SU-DHL-6 (cell line): Measurements from ENCODE around the gene CLEC18A.

Experiments
- H2AFZ ChIP-seq: fragments of 200-600 bp; sonication (generic); 2 replicates; pipeline ENCODE4 v1.6.1; 2014; ENCODE audit warnings: low read depth, mild to moderate bottlenecking, moderate library complexity, mixed read lengths, antibody characterized with exemption, low read length; ENCODE audit not compliant: severe bottlenecking
- H3F3A ChIP-seq: fragments of 200-600 bp; shearing (Covaris generic); 2 replicates; pipeline ENCODE4 v1.6.0; 2016; ENCODE audit warnings: antibody characterized with exemption, mild to moderate bottlenecking; ENCODE audit not compliant: insufficient read depth
- H3K27ac ChIP-seq: fragments of 200-600 bp; sonication (generic); 2 replicates; pipeline ENCODE4 v1.5.1; 2016; ENCODE audit warnings: low read depth, mild to moderate bottlenecking, low read length, moderate library complexity, mixed read lengths
- H3K27me3 ChIP-seq: fragments of 200-600 bp; sonication (generic), shearing (Covaris generic); 2 replicates; pipeline ENCODE4 v1.6.0; 2014; ENCODE audit warnings: mild to moderate bottlenecking, low read length
- H3K36me3 ChIP-seq: fragments of 200-600 bp; sonication (generic); 2 replicates; pipeline ENCODE4 v1.6.1; 2014; ENCODE audit warnings: mild to moderate bottlenecking, low read length, mixed read lengths
- H3K4me2 ChIP-seq: fragments of 300-600, 200-600 bp; shearing (Covaris generic), sonication (generic); 2 replicates; pipeline ENCODE4 v1.6.0; 2014; ENCODE audit warnings: low read length, low read depth, mild to moderate bottlenecking; ENCODE audit not compliant: poor library complexity, severe bottlenecking
- H3K4me3 ChIP-seq: fragments of 200-600 bp; sonication (generic); 2 replicates; pipeline ENCODE4 v1.5.1; 2014; ENCODE audit warnings: antibody characterized with exemption, low read length, mild to moderate bottlenecking, mixed read lengths; ENCODE audit not compliant: insufficient read depth, poor library complexity, severe bottlenecking
- H3K79me2 ChIP-seq: fragments of 200-600 bp; sonication (generic); 2 replicates; pipeline ENCODE4 v1.6.1; 2014; ENCODE audit warnings: mild to moderate bottlenecking, low read length, moderate library complexity; ENCODE audit not compliant: insufficient read depth
- H3K9ac ChIP-seq: fragments of 200-600 bp; sonication (generic); 2 replicates; pipeline ENCODE4 v1.7.0; 2014; ENCODE audit warnings: mild to moderate bottlenecking, low read length
- H3K9me2 ChIP-seq: fragments of 200-600 bp; sonication (generic); replicated peaks from 2 replicates; pipeline ENCODE4 v1.6.1; 2014; ENCODE audit warnings: low read length; ENCODE audit not compliant: insufficient read depth
- H3K9me3 ChIP-seq: fragments of 200-600 bp; sonication (generic); 2 replicates; pipeline ENCODE4 v1.6.1; 2014; ENCODE audit warnings: low read length, mixed read lengths; ENCODE audit not compliant: insufficient read depth
- H4K20me1 ChIP-seq: fragments of 200-600 bp; sonication (generic); 2 replicates; pipeline ENCODE4 v1.6.1; 2014; ENCODE audit warnings: low read depth, mild to moderate bottlenecking, antibody characterized with exemption, low read length, moderate library complexity, mixed read lengths
- EZH2phosphoT487 ChIP-seq: fragments of 200-600 bp; sonication (generic), shearing (Covaris generic); conservative IDR thresholded peaks from 2 replicates; pipeline ENCODE4 v1.6.1; 2018; ENCODE audit warnings: mild to moderate bottlenecking, antibody characterized with exemption, low read length, moderate library complexity, mixed read lengths
- TF ChIP-seq, protein P1 (sequence below): fragments of 200-600 bp; sonication (generic); IDR thresholded peaks from one replicate; pipeline ENCODE4 v1.5.1; 2017; ENCODE audit warnings: antibody characterized with exemption, mild to moderate bottlenecking, low read length, moderate library complexity; ENCODE audit not compliant: insufficient read depth, poor library complexity, severe bottlenecking

Gene CLEC18A

DNA sequence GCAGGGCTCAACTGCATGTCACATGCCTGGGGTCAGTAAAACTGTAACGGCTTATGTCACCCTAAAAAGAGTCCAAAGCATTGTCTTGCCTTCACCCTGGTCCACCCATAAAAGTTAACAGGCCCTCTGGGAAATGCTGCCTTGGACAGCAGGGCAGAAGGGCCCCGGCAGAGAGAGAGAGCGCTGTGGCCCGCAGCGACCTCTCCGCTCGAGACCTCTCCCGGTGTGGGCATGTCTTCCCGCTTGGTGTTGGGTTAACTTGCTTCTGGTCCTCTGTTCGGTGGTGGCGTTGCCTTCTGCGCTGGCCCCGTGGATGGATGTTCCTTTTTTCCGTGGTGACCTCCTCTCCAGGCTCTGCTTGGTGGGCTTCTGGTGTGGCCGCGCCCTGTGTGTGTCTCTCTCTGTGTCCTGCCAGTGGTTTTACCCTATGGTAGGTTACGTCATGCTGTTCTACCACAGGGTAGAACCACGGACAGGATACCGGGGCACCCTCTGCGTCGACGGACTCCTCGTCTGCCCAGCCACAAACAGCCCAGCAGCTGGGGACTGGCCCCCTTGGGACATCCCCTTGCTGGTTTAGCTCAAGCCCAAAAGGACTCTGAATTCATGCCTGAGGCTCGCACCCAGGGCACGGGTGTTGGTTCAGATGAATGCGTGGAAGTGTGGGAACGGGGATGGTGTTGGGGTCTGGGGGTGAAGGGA lies 18.3 kb upstream of the CLEC18A start:
- Histone ChIP-seq H3K27ac (no peak overlapping the region), H2AFZ (no peak overlapping the region), H3K4me3 (no peak overlapping the region), H3K9me3 (no peaks in the 10 kb centered on the region), H4K20me1 (no peaks in the 10 kb centered on the region), H3K9ac (no peak overlapping the region), H3K4me2 (no peak overlapping the region), H3K36me3 (no peaks in the 10 kb centered on the region), H3F3A (no peaks in the 10 kb centered on the region), H3K27me3 (no peaks in the 10 kb centered on the region), H3K79me2 (no peaks in the 10 kb centered on the region), H3K9me2 (no peaks in the 10 kb centered on the region)
- TF ChIP-seq, protein P1, sequence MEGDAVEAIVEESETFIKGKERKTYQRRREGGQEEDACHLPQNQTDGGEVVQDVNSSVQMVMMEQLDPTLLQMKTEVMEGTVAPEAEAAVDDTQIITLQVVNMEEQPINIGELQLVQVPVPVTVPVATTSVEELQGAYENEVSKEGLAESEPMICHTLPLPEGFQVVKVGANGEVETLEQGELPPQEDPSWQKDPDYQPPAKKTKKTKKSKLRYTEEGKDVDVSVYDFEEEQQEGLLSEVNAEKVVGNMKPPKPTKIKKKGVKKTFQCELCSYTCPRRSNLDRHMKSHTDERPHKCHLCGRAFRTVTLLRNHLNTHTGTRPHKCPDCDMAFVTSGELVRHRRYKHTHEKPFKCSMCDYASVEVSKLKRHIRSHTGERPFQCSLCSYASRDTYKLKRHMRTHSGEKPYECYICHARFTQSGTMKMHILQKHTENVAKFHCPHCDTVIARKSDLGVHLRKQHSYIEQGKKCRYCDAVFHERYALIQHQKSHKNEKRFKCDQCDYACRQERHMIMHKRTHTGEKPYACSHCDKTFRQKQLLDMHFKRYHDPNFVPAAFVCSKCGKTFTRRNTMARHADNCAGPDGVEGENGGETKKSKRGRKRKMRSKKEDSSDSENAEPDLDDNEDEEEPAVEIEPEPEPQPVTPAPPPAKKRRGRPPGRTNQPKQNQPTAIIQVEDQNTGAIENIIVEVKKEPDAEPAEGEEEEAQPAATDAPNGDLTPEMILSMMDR: no peak
- no peak for TF ChIP-seq EZH2phosphoT487

DNA sequence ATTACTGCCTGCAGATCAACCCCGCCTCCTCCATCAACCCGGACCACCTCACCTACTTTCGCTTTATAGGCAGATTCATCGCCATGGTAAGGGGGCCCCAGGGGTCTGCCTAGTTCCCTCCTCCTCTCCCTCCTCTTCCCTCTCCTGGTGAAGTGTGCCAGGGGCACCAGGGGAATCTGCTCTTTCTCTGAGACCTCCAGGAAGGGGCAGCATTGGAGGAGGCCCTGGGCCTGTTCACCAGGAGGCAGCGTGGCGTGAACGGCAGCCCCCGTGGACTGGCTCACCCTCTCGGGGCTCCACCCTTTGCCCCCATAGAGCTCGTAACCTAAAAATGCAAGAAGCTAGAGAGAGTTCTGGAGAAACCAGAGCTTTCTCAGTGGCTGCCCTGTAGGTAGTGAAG lies 17.1 kb upstream of the CLEC18A start:
- Histone ChIP-seq H3K9me2 (no peaks in the 10 kb centered on the region), H3K36me3 (no peaks in the 10 kb centered on the region)

GRCh38 chr16:69934751-69935150 lies 16.4 kb upstream of the CLEC18A start:
- no peaks in the 10 kb centered on the region for H3K79me2 ChIP-seq
- no peaks in the 10 kb centered on the region for H3K9me2 ChIP-seq
- H3K27ac ChIP-seq: no peak overlapping the region
- no peak overlapping the region for H3K4me2 ChIP-seq
- TF ChIP-seq EZH2phosphoT487: no peak
- TF ChIP-seq, protein P1: no peak
- no peaks in the 10 kb centered on the region for H3K9me3 ChIP-seq
- H2AFZ ChIP-seq: no peak overlapping the region
- no peaks in the 10 kb centered on the region for H4K20me1 ChIP-seq
- H3K4me3 ChIP-seq: no peak overlapping the region
- no peaks in the 10 kb centered on the region for H3K36me3 ChIP-seq
- no peaks in the 10 kb centered on the region for H3K27me3 ChIP-seq
- no peak overlapping the region for H3K9ac ChIP-seq
- H3F3A ChIP-seq: no peaks in the 10 kb centered on the region

More for the DNA sequence above, 17.1 kb upstream of the CLEC18A start:
- no peak overlapping the region for H2AFZ ChIP-seq
- no peaks in the 10 kb centered on the region for H3K79me2 ChIP-seq
- H3K9ac ChIP-seq: no peak overlapping the region
- no peak overlapping the region for H3K4me2 ChIP-seq
- TF ChIP-seq EZH2phosphoT487: no peak
- TF ChIP-seq, protein P1: no peak
- no peaks in the 10 kb centered on the region for H3K9me3 ChIP-seq
- H3K27me3 ChIP-seq: no peaks in the 10 kb centered on the region
- no peaks in the 10 kb centered on the region for H4K20me1 ChIP-seq
- no peak overlapping the region for H3K27ac ChIP-seq
- no peaks in the 10 kb centered on the region for H3F3A ChIP-seq
- no peak overlapping the region for H3K4me3 ChIP-seq
